Panc1 (cell line): ENCODE measurements around the gene RAD9A. TPM values are rescaled to one million over a fixed set of nuclear protein-coding genes. Genes with fewer than 3 reads are reported as not detected.

Experiments
- ATAC-seq: fragments of 200-7000 bp; cut with Tn5 transposase; 2 replicates; pipeline ENCODE4 v1.9.1; 2020; ENCODE audit warnings: mild to moderate bottlenecking, moderate library complexity
- Bru-seq: library from RNA; stranded (reverse); fragments of 400-500 nt; gene quantifications from one replicate; lab custom pipeline; 2021; lab: Mats Ljungman, UMichigan
- BruChase-seq, 2 experiments: library from RNA; stranded (reverse); fragments of 400-500 nt; gene quantifications; one replicate each; lab custom pipeline; 2021; lab: Mats Ljungman, UMichigan
- BruUV-seq: library from RNA; stranded (reverse); fragments of 400-500 nt; replicated peaks from 2 replicates; lab custom pipeline; 2021; lab: Mats Ljungman, UMichigan
- CTCF ChIA-PET: fragments of 300-600 bp; sonication (Branson Sonifier 250); formaldehyde crosslinking; loops from one replicate; lab custom pipeline; 2022; ENCODE audit warnings: antibody characterized with exemption; lab: Charles Lee
- POLR2A ChIA-PET: fragments of 300-600 bp; sonication (Branson Sonifier 250); formaldehyde crosslinking; loops from one replicate; lab custom pipeline; 2022; ENCODE audit warnings: antibody characterized with exemption; lab: Charles Lee
- DNase-seq: peaks from one replicate; pipeline ENCODE4 v3.0.0-alpha.2; 2010; ENCODE audit warnings: low read depth, low spot score
- H3K27ac ChIP-seq: 2 replicates; pipeline ENCODE4 v1.5.1; 2011; ENCODE audit warnings: mild to moderate bottlenecking, low read length, inconsistent platforms
- H3K27me3 ChIP-seq: fragments of 200-500 bp; sonication (Bioruptor generic); 2 replicates; pipeline ENCODE4 v1.6.0; 2014; ENCODE audit warnings: low read length, inconsistent platforms; ENCODE audit not compliant: control insufficient read depth, insufficient read depth
- H3K36me3 ChIP-seq: fragments of 200-500 bp; sonication (Bioruptor generic); 2 replicates; pipeline ENCODE4 v1.5.1; 2014; ENCODE audit warnings: inconsistent platforms, mild to moderate bottlenecking, low read length, moderate library complexity; ENCODE audit not compliant: control insufficient read depth, insufficient read depth
- H3K4me1 ChIP-seq: 2 replicates; pipeline ENCODE4 v1.5.1; 2011; ENCODE audit warnings: inconsistent platforms, mild to moderate bottlenecking, low read length, moderate library complexity; ENCODE audit not compliant: control insufficient read depth, insufficient read depth
- H3K4me3 ChIP-seq, 2 experiments: 2 replicates each; pipeline ENCODE4 v1.5.1; 2011 to 2012; ENCODE audit warnings: low read depth in 2 of 2, low read length in 2 of 2, mild to moderate bottlenecking in 2 of 2, inconsistent platforms in 1 of 2, moderate library complexity in 1 of 2
- H3K9me3 ChIP-seq: fragments of 200-500 bp; sonication (Bioruptor generic); 2 replicates; pipeline ENCODE4 v1.5.1; 2014; ENCODE audit warnings: low read depth, mild to moderate bottlenecking, inconsistent platforms, low read length, moderate library complexity; ENCODE audit not compliant: control insufficient read depth, insufficient read depth
- POLR2AphosphoS5 ChIP-seq: IDR thresholded peaks from 2 replicates; pipeline ENCODE4 v1.6.1; 2012; ENCODE audit warnings: mild to moderate bottlenecking, low read depth, low read length, moderate library complexity
- SIN3A ChIP-seq: IDR thresholded peaks from 2 replicates; pipeline ENCODE4 v1.6.1; 2012; ENCODE audit warnings: low read depth, mild to moderate bottlenecking, low read length, moderate library complexity, borderline replicate concordance; ENCODE audit not compliant: insufficient read depth
- TCF7L2 ChIP-seq: IDR thresholded peaks from 2 replicates; pipeline ENCODE4 v1.6.1; 2011; ENCODE audit warnings: mild to moderate bottlenecking, low read depth, low read length, inconsistent platforms
- in situ Hi-C: cut with HindIII; loops from 2 replicates; pipeline ENCODE4 v1.10.0; 2016; ENCODE audit warnings: low sequenced_read_pairs, low pct_unique_long_range_greater_than_20kb
- intact Hi-C: fragments of 100-400 bp; cut with micrococcal nuclease; formaldehyde crosslinking; loops from one replicate; pipeline ENCODE4 v1.10.0; 2022; ENCODE audit not compliant: unreplicated experiment
- long read RNA-seq: library from polyadenylated mRNA; unstranded; transcript quantifications from one replicate; pipeline ENCODE4 v2.0.0, GENCODE V29; 2021; ENCODE audit not compliant: unreplicated experiment
- polyA plus RNA-seq: library from polyadenylated mRNA; unstranded; fragments of >200 nt; gene quantifications from one replicate; pipeline ENCODE4 v1.2.1, GENCODE V29; 2012; ENCODE audit warnings: missing spikeins; ENCODE audit not compliant: insufficient read length
- total RNA-seq: library from RNA; stranded (reverse); gene quantifications from one replicate; pipeline ENCODE4 v1.2.1, GENCODE V29; 2021; ENCODE audit not compliant: unreplicated experiment
- TF ChIP-seq, protein P1 (sequence below), 2 experiments: IDR thresholded peaks; 2 replicates each; pipeline ENCODE4 v1.6.1; 2011 to 2012; ENCODE audit warnings: low read depth in 2 of 2, control low read depth in 1 of 2, low read length in 1 of 2, mild to moderate bottlenecking in 1 of 2, moderate library complexity in 1 of 2; ENCODE audit not compliant: insufficient read depth in 1 of 2
- TF ChIP-seq, protein P2 (sequence below): fragments of 450-650 bp; IDR thresholded peaks from 2 replicates; pipeline ENCODE4 v1.5.1; 2017; ENCODE audit warnings: mild to moderate bottlenecking

RAD9A gene
- total RNA-seq (33.1 TPM), Bru-seq, nascent RNA (percentile 64 among the genes with signal in this experiment), BruChase-seq, experiment 1, labeled RNA remaining after a 2-hour chase (percentile 74 among the genes with signal in this experiment), BruChase-seq, experiment 2, labeled RNA remaining after a 6-hour chase (percentile 71 among the genes with signal in this experiment)
- 24.4 TPM for polyA plus RNA-seq
- long read RNA-seq, transcript RAD9A-201 (11 exons, 2,119 nt), result major isoform, 6 of 24 reads
- long read RNA-seq, partial matches to known transcripts, result 13 of 24 reads
- long read RNA-seq, other reads (novel, unspliced or antisense), result 5 of 24 reads

DNA sequence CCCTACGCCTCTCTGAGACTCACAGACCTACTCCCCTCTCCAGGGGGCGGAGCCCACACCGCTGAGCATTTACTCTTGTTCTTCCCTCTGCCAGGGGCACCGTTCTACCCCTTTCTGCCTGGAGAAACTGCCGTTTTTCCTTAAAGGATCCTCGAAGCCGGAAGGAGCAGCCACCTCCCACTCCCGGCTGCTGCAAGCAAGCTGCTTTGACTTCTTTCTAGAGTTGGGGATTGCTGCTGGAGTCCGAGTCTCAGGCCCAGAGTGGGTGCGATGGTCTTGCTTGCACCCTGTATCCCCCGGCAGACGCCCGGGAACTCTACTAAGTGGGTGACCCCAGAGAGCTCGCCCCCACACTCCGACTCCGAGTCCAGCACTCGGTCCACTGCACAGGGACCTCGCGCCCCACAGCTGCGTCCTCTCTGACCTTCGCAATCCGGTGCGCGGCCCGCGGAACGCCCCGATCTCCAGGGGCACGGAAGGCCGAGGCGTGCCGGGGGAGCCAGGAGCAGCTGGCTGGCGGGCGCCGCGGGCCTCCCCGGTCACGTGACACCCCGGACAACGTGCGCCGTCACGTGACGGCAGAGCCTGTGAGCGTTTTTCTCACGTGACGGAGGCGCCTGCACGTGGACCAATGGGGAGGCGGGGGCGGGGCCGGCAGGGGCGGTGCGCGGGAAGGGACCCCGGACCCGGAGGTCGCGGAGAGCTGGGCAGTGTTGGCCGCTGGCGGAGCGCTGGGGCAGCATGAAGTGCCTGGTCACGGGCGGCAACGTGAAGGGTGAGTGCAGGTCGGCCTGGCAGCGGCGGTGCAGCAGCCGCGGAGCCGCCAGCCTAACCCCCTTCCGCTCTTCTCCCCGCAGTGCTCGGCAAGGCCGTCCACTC lies at the start of gene RAD9A:
Gene RAD9A, plus strand, starts transcription at position 683 of the 879 bp plus-strand sequence. Its CDS starts 59 bp downstream, at position 742.
- DNase-seq (peak; percentile 36), ATAC-seq (peak; percentile 83)
- TSS peak; percentile 94 for BruUV-seq
- Histone ChIP-seq H3K36me3 (no peaks in the 10 kb centered on the region; the same call in 1 of the 2 replicates), H3K27ac (peak within 1 kb of the TSS; percentile 88), H3K4me3 (peak within 1 kb of the TSS; percentile 87 to 100), H3K27me3 (no peaks in the 10 kb centered on the region), H3K4me1 (peaks cover 12% of the 10 kb centered on the region), H3K9me3 (no peaks in the 10 kb centered on the region)
- ChIA-PET CTCF (interaction anchor here (0.5 kb wide), 1 partner anchor 311 kb away, joined by 4 read pairs; no protein-coding TSS in a partner anchor), POLR2A (interaction anchor here (0.6 kb wide), 1 partner anchor 270 kb away, joined by 3 read pairs; no protein-coding TSS in a partner anchor)
- intact Hi-C loops (no loop called here), in situ Hi-C loops (no loop called here)
- TF ChIP-seq, protein P1, sequence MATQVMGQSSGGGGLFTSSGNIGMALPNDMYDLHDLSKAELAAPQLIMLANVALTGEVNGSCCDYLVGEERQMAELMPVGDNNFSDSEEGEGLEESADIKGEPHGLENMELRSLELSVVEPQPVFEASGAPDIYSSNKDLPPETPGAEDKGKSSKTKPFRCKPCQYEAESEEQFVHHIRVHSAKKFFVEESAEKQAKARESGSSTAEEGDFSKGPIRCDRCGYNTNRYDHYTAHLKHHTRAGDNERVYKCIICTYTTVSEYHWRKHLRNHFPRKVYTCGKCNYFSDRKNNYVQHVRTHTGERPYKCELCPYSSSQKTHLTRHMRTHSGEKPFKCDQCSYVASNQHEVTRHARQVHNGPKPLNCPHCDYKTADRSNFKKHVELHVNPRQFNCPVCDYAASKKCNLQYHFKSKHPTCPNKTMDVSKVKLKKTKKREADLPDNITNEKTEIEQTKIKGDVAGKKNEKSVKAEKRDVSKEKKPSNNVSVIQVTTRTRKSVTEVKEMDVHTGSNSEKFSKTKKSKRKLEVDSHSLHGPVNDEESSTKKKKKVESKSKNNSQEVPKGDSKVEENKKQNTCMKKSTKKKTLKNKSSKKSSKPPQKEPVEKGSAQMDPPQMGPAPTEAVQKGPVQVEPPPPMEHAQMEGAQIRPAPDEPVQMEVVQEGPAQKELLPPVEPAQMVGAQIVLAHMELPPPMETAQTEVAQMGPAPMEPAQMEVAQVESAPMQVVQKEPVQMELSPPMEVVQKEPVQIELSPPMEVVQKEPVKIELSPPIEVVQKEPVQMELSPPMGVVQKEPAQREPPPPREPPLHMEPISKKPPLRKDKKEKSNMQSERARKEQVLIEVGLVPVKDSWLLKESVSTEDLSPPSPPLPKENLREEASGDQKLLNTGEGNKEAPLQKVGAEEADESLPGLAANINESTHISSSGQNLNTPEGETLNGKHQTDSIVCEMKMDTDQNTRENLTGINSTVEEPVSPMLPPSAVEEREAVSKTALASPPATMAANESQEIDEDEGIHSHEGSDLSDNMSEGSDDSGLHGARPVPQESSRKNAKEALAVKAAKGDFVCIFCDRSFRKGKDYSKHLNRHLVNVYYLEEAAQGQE (IDR thresholded peaks at IDR 0.05; ENCODE audit: insufficient read depth in 1 of 2, low read depth in 2 of 2, low read length in 1 of 2), result peak in 1 of 2 experiments; percentile 54; a peak in 1 of 4 replicates
- peak; percentile 98; the same call in 1 of the 2 replicates for TF ChIP-seq SIN3A
- TF ChIP-seq, protein P2, sequence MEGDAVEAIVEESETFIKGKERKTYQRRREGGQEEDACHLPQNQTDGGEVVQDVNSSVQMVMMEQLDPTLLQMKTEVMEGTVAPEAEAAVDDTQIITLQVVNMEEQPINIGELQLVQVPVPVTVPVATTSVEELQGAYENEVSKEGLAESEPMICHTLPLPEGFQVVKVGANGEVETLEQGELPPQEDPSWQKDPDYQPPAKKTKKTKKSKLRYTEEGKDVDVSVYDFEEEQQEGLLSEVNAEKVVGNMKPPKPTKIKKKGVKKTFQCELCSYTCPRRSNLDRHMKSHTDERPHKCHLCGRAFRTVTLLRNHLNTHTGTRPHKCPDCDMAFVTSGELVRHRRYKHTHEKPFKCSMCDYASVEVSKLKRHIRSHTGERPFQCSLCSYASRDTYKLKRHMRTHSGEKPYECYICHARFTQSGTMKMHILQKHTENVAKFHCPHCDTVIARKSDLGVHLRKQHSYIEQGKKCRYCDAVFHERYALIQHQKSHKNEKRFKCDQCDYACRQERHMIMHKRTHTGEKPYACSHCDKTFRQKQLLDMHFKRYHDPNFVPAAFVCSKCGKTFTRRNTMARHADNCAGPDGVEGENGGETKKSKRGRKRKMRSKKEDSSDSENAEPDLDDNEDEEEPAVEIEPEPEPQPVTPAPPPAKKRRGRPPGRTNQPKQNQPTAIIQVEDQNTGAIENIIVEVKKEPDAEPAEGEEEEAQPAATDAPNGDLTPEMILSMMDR, result no peak
- TF ChIP-seq POLR2AphosphoS5, result peak; percentile 89

DNA sequence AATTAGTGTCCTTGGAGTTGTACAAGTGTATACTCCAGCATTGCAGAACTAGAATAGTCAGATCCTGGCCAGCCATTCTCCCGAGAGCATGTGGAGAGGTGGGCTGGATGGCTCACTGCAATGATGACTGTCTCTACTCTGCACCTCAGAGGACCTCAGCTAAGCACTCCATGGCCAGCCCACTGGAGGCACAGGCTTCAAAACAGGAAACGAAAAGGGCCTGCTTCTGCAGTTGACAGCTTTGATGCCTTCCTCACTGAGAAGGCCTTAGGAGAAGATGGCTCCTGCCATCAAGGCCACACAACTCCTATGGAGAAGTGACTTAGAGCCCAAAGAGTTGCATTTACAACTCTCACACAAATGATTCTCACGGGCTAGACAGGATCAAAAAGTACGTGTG lies 47.5 kb upstream of the RAD9A start:
- Histone ChIP-seq H3K4me1 (0 out of 2 replicates have a peak, but pooled peaks cover 2% of the 10 kb centered on the region), H3K27ac (no peak overlapping the region), H3K36me3 (no peaks in the 10 kb centered on the region), H3K4me3 (no peak overlapping the region), H3K9me3 (no peaks in the 10 kb centered on the region), H3K27me3 (no peaks in the 10 kb centered on the region)
- POLR2A ChIA-PET, result interaction anchor here (0.7 kb wide), 1 partner anchor 30 kb away, joined by 7 read pairs; no protein-coding TSS in a partner anchor
- intact Hi-C loops, result no loop called here
- no TSS peak for BruUV-seq
- DNase-seq, result no peak
- TF ChIP-seq, protein P1 (IDR thresholded peaks at IDR 0.05; ENCODE audit: insufficient read depth in 1 of 2, low read depth in 2 of 2, low read length in 1 of 2), result no peak
- no peak for TF ChIP-seq SIN3A
- no peak for TF ChIP-seq TCF7L2
- TF ChIP-seq, protein P2, result no peak
- no peak for TF ChIP-seq POLR2AphosphoS5
- CTCF ChIA-PET, result interaction anchor here (0.6 to 2.1 kb wide), 3 partner anchors 38 to 92 kb away, joined by 3 to 6 read pairs (median 4); no protein-coding TSS in a partner anchor
- no peak for ATAC-seq
- in situ Hi-C loops, result no loop called here
